Erythroblast (primary cell): ENCODE results near the gene ATN1.

Source experiments
- DNase-seq, 2 experiments: peaks; one replicate each; lab custom pipeline; 2025; lab: John Stamatoyannopoulos, UW
- GATA1 ChIP-seq: IDR thresholded peaks from 2 replicates; pipeline ENCODE4 v1.6.1; 2011; ENCODE audit warnings: low read depth, mild to moderate bottlenecking, control low read depth, low read length, moderate library complexity
- POLR2A ChIP-seq: IDR thresholded peaks from 2 replicates; pipeline ENCODE4 v1.6.1; 2011; ENCODE audit warnings: mild to moderate bottlenecking, low read length

Gene ATN1

DNA sequence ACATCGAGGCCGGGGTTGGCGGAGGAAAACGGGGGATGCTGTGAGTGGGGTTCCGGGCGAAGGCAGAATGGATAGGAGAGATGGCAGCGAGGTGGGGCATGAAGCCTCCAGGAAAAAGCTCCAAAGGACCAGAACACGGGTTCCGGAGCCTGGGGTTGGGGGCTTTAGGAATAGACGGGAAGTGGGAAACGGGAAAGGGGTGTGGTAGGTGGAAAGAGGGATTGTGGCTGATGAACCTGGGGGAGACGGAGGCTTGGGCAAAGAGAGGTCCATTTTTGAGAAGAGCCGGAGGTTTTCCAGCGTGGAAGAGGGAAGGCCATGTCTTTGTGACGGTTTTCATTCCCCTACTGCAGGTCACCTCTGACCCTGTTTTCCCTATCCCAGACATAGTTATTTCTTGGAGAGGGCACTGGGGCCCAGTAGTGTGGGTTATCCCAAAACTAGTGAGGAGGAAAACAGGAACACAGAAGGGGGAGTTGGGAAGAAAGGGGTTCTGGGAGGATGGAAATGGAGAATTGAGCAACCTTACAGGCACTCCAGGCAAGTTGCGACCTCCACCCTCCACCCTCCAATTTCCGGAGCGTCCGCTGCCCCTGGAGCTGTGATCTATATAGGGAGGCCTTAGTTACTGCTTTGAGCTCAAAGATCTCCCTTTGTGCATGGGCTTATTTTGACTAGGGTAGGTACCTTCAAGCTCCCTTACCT lies 1.1 kb downstream of the ATN1 start:
- no peak for DNase-seq
- TF ChIP-seq POLR2A (peak; percentile 33), GATA1 (no peak)

- TF ChIP-seq POLR2A (peak; percentile 21), GATA1 (no peak)
- peak; percentile 58 to 81 for DNase-seq
Measured at GRCh38 chr12:6929466-6930452, 2.0 kb downstream of the ATN1 start.

DNA sequence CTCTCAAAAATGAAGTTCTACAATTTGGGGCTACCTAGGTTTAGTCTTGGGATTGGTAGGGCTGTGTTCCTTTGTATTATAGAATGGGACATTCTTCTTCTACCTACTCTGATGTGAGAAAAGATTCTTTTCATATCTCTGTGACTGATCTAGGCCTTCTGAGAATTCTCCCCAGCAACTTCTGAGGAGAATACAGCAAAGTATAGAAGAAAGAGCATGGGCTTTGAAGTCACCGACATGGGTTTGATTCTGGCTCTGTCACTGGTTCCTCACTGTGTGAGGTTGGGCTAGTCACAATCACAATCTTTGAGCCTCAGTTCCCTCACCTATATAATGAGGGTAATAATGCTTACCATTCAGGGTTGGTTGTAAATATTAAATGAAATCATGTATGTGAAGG lies 5.0 kb downstream of the ATN1 start:
- TF ChIP-seq POLR2A (no peak), GATA1 (no peak)
- DNase-seq: no peak

- DNase-seq: no peak
- TF ChIP-seq GATA1 (no peak), POLR2A (no peak)
Measured at GRCh38 chr12:6934110-6934509, 6.4 kb downstream of the ATN1 start.

GRCh38 chr12:6935371-6936193 lies 7.8 kb downstream of the ATN1 start:
- TF ChIP-seq GATA1 (no peak), POLR2A (no peak)
- DNase-seq: no peak

- no peak for DNase-seq
- TF ChIP-seq POLR2A (no peak), GATA1 (no peak)
Measured at GRCh38 chr12:6936194-6936635, 8.5 kb downstream of the ATN1 start.

DNA sequence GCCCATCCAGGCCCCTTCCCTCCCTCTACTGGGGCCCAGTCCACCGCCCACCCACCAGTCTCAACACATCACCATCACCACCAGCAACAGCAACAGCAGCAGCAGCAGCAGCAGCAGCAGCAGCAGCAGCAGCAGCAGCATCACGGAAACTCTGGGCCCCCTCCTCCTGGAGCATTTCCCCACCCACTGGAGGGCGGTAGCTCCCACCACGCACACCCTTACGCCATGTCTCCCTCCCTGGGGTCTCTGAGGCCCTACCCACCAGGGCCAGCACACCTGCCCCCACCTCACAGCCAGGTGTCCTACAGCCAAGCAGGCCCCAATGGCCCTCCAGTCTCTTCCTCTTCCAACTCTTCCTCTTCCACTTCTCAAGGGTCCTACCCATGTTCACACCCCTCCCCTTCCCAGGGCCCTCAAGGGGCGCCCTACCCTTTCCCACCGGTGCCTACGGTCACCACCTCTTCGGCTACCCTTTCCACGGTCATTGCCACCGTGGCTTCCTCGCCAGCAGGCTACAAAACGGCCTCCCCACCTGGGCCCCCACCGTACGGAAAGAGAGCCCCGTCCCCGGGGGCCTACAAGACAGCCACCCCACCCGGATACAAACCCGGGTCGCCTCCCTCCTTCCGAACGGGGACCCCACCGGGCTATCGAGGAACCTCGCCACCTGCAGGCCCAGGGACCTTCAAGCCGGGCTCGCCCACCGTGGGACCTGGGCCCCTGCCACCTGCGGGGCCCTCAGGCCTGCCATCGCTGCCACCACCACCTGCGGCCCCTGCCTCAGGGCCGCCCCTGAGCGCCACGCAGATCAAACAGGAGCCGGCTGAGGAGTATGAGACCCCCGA lies 9.1 kb downstream of the ATN1 start:
- DNase-seq: peak in 1 of 2 experiments; percentile 54
- TF ChIP-seq GATA1 (no peak), POLR2A (no peak)

DNA sequence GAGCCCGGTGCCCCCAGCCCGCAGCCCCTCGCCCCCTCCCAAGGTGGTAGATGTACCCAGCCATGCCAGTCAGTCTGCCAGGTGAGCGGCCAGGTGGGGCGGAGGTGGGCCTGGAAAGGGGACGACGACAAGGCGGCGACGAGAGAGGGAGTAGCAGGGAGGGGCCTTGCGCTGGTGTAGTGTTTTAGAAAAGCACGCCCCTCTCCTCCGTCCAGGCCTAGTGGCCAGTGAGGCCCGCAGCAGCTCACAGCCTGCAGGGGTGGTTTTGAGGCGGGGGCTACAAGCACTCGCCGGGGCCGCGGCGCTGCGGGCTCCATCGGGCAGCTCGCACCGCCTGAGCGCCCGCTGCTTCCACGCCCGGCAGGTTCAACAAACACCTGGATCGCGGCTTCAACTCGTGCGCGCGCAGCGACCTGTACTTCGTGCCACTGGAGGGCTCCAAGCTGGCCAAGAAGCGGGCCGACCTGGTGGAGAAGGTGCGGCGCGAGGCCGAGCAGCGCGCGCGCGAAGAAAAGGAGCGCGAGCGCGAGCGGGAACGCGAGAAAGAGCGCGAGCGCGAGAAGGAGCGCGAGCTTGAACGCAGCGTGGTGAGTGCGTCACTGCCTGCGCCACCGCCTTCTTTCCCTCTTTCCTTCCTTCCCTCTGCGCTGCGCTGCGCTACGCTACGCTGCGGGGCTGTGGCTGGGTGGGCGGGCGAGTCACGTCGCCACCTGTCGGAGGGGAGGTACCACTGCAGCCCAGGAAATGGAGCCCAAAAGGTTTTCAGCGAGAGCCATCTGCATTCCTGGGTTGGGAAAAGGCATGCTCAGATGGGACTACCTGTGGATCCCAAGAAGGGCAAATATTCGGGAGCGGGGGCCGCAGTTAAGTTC lies 10.0 kb downstream of the ATN1 start:
- peak; percentile 97 for DNase-seq
- TF ChIP-seq POLR2A (peak; percentile 98), GATA1 (no peak)

- TF ChIP-seq POLR2A (no peak), GATA1 (no peak)
Measured at GRCh38 chr12:6938353-6939190, 10.8 kb downstream of the ATN1 start.

DNA sequence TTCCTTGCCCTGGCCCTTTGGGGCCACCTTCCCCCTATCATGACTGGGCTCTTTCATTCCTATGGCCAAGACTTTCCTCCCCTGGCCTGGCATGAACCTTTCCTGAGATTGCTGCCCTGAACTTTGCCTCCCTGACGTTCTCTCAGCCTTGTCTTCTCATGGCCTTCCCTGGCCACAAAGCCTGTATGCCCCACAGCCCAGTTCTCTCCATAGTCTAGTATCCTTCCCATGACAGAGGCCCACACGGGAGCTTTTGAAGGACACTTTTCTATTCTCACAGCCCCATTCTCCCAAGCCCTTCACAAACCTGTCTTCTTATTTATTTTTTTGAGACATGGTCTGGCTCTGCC lies 11.4 kb downstream of the ATN1 start:
- DNase-seq: no peak
- TF ChIP-seq POLR2A (no peak), GATA1 (no peak)

More at GRCh38 chr12:6938353-6939190, 10.8 kb downstream of the ATN1 start:
- no peak for DNase-seq

GRCh38 chr12:6941267-6941666 lies 13.5 kb downstream of the ATN1 start:
- TF ChIP-seq POLR2A: no peak
- no peak for TF ChIP-seq GATA1
- no peak for DNase-seq

DNA sequence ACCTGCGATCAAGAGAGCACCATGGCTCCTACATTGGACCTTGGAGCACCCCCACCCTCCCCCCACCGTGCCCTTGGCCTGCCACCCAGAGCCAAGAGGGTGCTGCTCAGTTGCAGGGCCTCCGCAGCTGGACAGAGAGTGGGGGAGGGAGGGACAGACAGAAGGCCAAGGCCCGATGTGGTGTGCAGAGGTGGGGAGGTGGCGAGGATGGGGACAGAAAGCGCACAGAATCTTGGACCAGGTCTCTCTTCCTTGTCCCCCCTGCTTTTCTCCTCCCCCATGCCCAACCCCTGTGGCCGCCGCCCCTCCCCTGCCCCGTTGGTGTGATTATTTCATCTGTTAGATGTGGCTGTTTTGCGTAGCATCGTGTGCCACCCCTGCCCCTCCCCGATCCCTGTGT lies 14.0 kb downstream of the ATN1 start:
- TF ChIP-seq POLR2A (no peak), GATA1 (no peak)
- DNase-seq: no peak
